ENCODE results near the gene ST7.

GRCh38 chr7:117248829-117249228 is 295.5 kb downstream of the ST7 start:
- TF ChIP-seq CTCF (IDR thresholded peaks at IDR 0.05) (no peak), TCF7L2 (IDR thresholded peaks at IDR 0.05; ENCODE audit: low read depth, low read length) (no peak), REST (IDR thresholded peaks at IDR 0.05; ENCODE audit: insufficient read depth in 1 of 2, low read depth in 2 of 2, low read length in 1 of 2) (no peak), POLR2AphosphoS5 (IDR thresholded peaks at IDR 0.05; ENCODE audit: low read depth, low read length) (no peak), SIN3A (IDR thresholded peaks at IDR 0.05; ENCODE audit: borderline replicate concordance, insufficient read depth, low read depth, low read length) (no peak)

Measured in Panc1 (cell line).